ENCODE measurements around the gene NR2E1.

- TF ChIP-seq POLR2AphosphoS5 (IDR thresholded peaks at IDR 0.05) (no peak), CTCF (IDR thresholded peaks at IDR 0.05) (no peak), POLR2A (IDR thresholded peaks at IDR 0.05) (no peak), EP300 (IDR thresholded peaks at IDR 0.05) (no peak)
Measured at GRCh38 chr6:108187519-108187918, 21.7 kb downstream of the NR2E1 start.
